Lung (tissue), 12 donors: ENCODE results near the gene TOX2. TPM values are rescaled to one million over a fixed set of nuclear protein-coding genes. Genes with fewer than 3 reads are reported as not detected.

ENCODE experiments used
- ATAC-seq: fragments of 200-7000 bp; cut with Tn5 transposase; one replicate; pipeline ENCODE4 v1.9.1; 2020; ENCODE audit warnings: moderate number of reproducible peaks; ENCODE audit not compliant: insufficient read depth, low FRiP score
- DNase-seq, 3 donors: peaks; one replicate each; pipeline ENCODE4 v3.0.0-alpha.2; 2013 to 2017
- H3K27ac ChIP-seq, 2 donors: one replicate each; pipeline ENCODE4 v1.5.1; 2013; ENCODE audit warnings: mild to moderate bottlenecking in 2 of 2, moderate library complexity in 2 of 2, control low read depth in 1 of 2, inconsistent platforms in 1 of 2, low read depth in 1 of 2, low read length in 1 of 2
- H3K27me3 ChIP-seq, 3 donors: one replicate each; pipeline ENCODE4 v1.5.1; 2013; ENCODE audit warnings: low read length in 2 of 3; ENCODE audit not compliant: control insufficient read depth in 3 of 3, insufficient read depth in 3 of 3
- H3K36me3 ChIP-seq, 4 donors: one replicate each; pipeline ENCODE4 v1.5.1; 2013; ENCODE audit warnings: low read length in 4 of 4, mild to moderate bottlenecking in 1 of 4, moderate library complexity in 1 of 4; ENCODE audit not compliant: control insufficient read depth in 4 of 4, insufficient read depth in 4 of 4
- H3K4me1 ChIP-seq, 5 donors: one replicate each; pipeline ENCODE4 v1.5.1; 2013; ENCODE audit warnings: low read length in 5 of 5, mild to moderate bottlenecking in 2 of 5, moderate library complexity in 1 of 5; ENCODE audit not compliant: control insufficient read depth in 5 of 5, insufficient read depth in 5 of 5
- H3K4me3 ChIP-seq: one replicate; pipeline ENCODE4 v1.5.1; 2013; ENCODE audit warnings: mild to moderate bottlenecking, control low read depth, moderate library complexity
- H3K9ac ChIP-seq, 2 donors: one replicate each; pipeline ENCODE4 v1.5.1; 2013; ENCODE audit warnings: low read length in 2 of 2, control low read depth in 1 of 2; ENCODE audit not compliant: insufficient read depth in 1 of 2
- H3K9me3 ChIP-seq, 4 donors: one replicate each; pipeline ENCODE4 v1.5.1; 2013; ENCODE audit warnings: low read length in 3 of 4, mild to moderate bottlenecking in 1 of 4, moderate library complexity in 1 of 4; ENCODE audit not compliant: control insufficient read depth in 4 of 4, insufficient read depth in 3 of 4
- WGBS, 2 donors: extraction: QIAGEN DNeasy Blood & Tissue Kit; methylation state at CpG; one replicate each; pipeline ENCODE4 v1.1.7; 2013; 5-methylcytosine and 5-hydroxymethylcytosine counted together
- polyA plus RNA-seq, 2 donors: library from polyadenylated mRNA; stranded (reverse); fragments of 200-250 nt; gene quantifications; one replicate each; pipeline ENCODE4 v1.2.1, GENCODE V29; 2013
- total RNA-seq, 2 donors: library from RNA; depleted of rRNA in 1 of 2; stranded (reverse); fragments of >200 nt in 1 of 2; gene quantifications; one replicate each; pipeline ENCODE4 v1.2.1, GENCODE V29; 2014 to 2021
- TF ChIP-seq, protein P1 (sequence below): IDR thresholded peaks from 2 replicates; pipeline ENCODE4 v1.5.1; 2012; ENCODE audit warnings: mild to moderate bottlenecking; ENCODE audit errors: control extremely low read depth, extremely low read depth
- donor health status: control.
- donor health status: control.
- donor health status: Bipolar disorder and iron deficiency.
- donor health status: healthy.
- donor health status: DM: yes; HTN: yes; CAD: no.

The TOX2 gene
- total and polyA plus RNA-seq, 4 donors: 12.0 to 25.5 (median 16.6) TPM

DNA sequence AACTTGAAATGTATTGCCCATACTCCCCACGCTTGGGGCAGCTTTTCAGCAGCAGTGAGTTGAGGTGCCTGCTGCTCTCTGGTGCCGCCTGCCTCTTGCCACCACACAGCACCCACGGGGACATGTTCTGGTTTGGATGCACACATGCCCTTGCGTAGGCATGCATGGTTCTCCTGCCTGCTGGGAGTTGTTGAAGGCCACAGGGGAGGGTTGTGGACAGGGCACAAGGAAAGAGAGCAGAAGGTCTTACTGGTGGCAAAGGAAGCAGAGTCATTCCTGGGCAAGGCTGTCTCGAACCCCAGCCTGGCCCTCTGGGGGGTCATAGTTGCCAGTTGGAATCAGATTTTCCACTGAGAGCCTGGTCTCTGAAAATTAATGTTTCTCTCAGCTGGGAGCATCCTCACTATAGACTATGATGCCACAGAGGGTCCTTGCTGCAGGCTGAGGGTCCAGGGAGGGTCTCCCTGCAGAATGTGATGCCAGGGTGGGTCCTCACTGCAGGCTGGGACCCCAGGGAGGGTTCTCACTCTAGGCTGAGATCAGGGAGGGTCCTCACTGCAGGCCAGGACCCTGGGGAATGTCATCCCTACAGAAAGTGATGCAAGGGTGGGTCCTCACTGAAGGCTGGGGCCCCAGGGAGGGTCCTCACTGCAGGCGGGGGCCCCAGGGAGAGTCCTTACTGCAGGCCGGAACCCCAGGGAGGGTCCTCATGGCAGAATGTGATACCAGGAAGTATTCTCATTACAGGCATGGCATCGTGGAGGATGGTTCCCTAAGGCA is 59.2 kb downstream of the TOX2 start:
- no peaks in the 10 kb centered on the region for H3K27me3 ChIP-seq
- H3K9ac ChIP-seq: no peak overlapping the region
- H3K4me3 ChIP-seq: no peak overlapping the region
- TF ChIP-seq, protein P1, sequence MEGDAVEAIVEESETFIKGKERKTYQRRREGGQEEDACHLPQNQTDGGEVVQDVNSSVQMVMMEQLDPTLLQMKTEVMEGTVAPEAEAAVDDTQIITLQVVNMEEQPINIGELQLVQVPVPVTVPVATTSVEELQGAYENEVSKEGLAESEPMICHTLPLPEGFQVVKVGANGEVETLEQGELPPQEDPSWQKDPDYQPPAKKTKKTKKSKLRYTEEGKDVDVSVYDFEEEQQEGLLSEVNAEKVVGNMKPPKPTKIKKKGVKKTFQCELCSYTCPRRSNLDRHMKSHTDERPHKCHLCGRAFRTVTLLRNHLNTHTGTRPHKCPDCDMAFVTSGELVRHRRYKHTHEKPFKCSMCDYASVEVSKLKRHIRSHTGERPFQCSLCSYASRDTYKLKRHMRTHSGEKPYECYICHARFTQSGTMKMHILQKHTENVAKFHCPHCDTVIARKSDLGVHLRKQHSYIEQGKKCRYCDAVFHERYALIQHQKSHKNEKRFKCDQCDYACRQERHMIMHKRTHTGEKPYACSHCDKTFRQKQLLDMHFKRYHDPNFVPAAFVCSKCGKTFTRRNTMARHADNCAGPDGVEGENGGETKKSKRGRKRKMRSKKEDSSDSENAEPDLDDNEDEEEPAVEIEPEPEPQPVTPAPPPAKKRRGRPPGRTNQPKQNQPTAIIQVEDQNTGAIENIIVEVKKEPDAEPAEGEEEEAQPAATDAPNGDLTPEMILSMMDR: no peak
- ATAC-seq: no peak
- H3K27ac ChIP-seq: no peak overlapping the region
- 91 to 95% methylated on average over 8 of the region's 8 CpGs for WGBS, 2 donors
- H3K4me1 ChIP-seq: peaks cover 0 to 7% (median 4%) of the 10 kb centered on the region in 5 donors
- peaks cover 0 to 9% (median 4%) of the 10 kb centered on the region in 4 donors for H3K36me3 ChIP-seq
- DNase-seq: no peak
- H3K9me3 ChIP-seq: no peaks in the 10 kb centered on the region

DNA sequence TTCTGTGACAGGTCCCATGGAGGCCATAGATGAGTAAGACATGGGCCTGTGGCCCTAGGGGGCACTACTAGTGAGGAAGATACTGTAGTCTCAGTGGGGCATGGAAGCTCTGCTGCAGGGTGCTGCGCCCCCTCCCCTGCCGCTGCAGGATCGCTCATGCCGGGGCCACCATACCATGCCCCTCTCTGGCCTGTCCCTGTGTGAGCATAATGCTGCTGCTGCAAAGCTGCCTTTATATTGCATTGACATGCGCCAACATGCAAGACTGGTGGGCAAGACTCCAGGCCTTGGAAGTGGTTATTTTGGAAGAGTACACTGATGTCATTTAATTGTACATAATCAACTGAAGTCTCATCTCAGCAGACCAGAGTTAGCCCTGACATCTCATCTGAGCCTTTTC is 60.0 kb downstream of the TOX2 start:
- DNase-seq (peak in 1 of 3 donors; percentile 43), ATAC-seq (no peak)
- H3K4me1 ChIP-seq: peaks cover 0 to 7% (median 0%) of the 10 kb centered on the region in 5 donors
- TF ChIP-seq, protein P1: no peak
- no peak overlapping the region for H3K9ac ChIP-seq
- H3K4me3 ChIP-seq: no peak overlapping the region
- no peak overlapping the region for H3K27ac ChIP-seq
- H3K27me3 ChIP-seq: no peaks in the 10 kb centered on the region
- peaks cover 0 to 9% (median 4%) of the 10 kb centered on the region in 4 donors for H3K36me3 ChIP-seq
- no peaks in the 10 kb centered on the region for H3K9me3 ChIP-seq
- WGBS, 2 donors: 94 to 100% methylated on average over 5 of the region's 5 CpGs

DNA sequence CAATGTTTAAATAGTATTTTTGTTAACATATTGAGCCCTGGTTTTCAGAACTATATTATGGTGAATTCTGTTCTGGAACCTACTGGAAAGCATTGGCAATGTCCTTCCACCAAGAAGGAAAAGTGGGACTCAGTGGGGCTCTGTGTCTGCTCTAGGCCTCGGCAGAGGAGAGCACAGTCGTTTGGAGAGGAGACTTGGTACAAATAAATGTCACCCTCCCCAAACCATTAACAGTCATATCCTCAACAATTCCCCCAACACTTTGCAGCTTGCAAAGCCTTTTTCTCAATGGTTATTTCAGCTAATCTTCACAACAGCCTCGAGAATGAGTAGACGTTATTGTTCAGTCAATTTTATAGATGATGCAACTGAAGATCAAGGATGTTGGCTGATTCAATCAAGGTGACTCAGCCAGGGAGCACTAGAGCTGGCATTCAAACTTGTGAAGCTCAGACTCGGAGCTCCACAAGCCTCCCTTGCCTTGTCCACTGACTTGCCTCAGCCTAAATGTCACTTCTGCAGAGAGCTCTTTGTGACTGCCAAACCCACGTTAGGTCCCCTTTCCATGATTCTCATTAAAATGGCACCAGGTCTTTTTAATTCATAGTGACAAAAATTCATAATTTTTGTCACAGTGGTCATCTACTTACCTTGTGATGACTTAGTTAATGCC is 60.6 kb downstream of the TOX2 start:
- no peaks in the 10 kb centered on the region for H3K9me3 ChIP-seq
- H3K27ac ChIP-seq: no peak overlapping the region
- DNase-seq (no peak), ATAC-seq (no peak)
- 85 to 89% methylated on average over 6 of the region's 6 CpGs for WGBS, 2 donors
- peaks cover 0 to 7% (median 0%) of the 10 kb centered on the region in 5 donors for H3K4me1 ChIP-seq
- H3K27me3 ChIP-seq: no peaks in the 10 kb centered on the region
- peaks cover 0 to 9% (median 4%) of the 10 kb centered on the region in 4 donors for H3K36me3 ChIP-seq
- TF ChIP-seq, protein P1: no peak
- H3K9ac ChIP-seq: no peak overlapping the region
- H3K4me3 ChIP-seq: no peak overlapping the region
